Anterior cingulate cortex (tissue), 58 donors: Measurements from ENCODE around the gene STAP2.
"Not testable (repeated sequence)": the region's sequence is repeated elsewhere in the genome, so short reads cannot be mapped to it uniquely, and the experiment has no call there.

Source experiments
- DNase-seq, 58 donors: peaks; one replicate each; lab custom pipeline; 2025; lab: John Stamatoyannopoulos, UW

STAP2 gene

GRCh38 chr19:4303819-4304537 lies 34.6 kb downstream of the STAP2 start:
- DNase-seq: no peak

DNA sequence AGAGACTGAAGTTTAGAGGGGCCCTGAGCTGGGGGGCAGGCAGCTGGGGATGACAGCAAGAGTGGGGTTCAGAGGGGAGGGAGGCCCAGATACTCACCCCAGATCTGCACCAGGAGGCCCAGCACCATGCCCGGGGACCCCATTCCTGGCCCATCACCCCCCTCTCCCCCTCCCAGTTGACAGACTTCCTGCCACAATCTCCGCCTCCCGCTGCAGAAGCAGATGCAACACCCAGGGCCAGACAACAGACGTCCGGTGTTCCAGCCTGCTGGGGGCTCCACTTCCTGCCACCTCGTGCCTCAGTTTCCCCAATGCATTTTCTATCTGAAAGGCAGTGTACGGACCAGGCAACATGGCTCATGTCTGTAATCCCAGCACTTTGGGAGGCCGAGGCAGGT lies 36.4 kb downstream of the STAP2 start, which contains the start of gene TMIGD2:
Gene TMIGD2 (minus strand): TSS at position 147 of the 398 bp plus-strand sequence. CDS start 4 bp downstream, at position 143.
- DNase-seq: no peak

DNA sequence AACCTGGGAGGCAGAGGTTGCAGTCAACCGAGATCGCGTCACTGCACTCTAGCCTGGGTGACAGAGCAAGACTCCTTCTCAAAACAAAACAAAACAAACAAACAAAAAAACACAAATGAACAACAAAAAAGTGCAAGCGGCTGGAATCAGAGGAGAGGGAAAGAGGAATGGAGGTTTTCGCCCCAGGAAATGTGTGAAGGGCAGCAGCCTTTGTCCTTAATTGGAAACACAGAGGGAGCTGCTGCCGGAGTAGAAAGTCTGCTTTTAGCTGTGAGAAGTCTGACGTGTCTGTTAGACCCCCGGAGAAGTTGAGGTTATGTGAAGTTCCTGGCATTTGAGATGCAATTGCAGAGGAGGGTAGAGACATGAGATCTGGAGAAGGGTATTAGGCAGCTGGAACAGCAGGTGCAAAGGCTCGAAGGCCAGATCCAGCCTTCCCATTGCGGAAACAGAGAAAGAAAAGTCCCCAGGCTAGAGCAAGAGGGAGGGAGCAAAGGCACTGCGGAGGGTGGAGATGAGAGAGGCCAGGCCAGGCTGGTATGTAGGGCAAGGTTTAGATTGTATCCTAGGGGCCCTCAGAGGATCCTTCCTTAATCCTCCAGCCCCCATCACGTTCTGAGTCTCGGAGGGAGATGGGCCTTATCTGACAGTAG lies 36.9 kb downstream of the STAP2 start:
- DNase-seq: no peak

DNA sequence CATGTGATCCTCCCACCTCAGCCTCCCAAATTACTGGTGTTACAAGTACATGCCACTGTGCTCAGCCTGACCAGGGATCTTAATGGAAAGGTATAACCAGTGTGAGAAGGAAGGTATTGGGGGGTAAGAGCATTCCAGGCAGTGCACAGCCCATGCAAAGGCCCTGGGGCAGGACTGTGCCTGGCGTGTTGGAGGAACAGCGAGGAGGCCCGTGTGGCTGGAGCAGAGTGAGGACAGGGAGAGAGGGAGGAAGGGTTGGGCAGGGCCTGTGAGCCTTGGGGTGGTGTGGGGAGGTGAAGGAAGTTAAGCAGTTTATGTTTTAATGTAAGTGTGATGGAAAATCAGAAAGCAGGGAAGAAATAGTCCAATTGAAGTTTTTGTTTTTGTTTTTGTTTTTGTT lies 38.0 kb downstream of the STAP2 start:
- no peak for DNase-seq

DNA sequence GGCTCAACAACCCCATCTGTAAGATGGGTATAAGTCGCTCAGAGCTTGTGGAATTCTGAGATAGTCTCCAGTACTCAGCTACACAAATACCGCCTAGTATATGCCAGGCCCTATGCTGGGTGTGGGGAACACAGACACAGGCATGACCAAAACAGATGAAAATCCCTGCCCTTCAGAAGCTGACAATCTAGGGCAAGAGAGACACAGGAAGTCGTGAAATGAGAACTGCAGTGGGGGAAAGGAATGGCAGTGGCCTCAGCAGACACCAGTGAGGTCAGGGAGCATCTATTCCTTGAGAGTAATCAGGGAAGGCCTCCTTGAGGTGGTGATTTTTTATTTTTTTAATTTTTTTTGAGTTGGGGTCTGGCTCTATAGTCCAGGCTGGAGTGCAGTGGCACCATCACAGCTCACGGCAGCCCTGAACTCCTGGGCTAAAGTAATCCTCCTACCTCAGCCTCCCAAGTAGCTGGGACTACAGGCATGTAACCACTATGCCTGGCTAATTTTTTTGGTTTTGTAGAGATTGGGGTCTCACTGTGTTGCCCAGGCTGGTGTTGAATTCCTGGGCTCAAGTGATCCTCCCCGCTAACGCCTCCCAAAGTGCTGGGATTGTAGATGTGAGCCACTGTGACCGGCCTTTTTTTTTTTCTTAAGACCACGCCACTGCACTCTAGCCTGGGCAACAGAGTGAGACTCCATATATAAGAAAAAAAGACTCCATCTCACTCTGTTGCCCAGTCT lies 39.6 kb downstream of the STAP2 start:
- DNase-seq: no peak

GRCh38 chr19:4297901-4298809 lies 40.5 kb downstream of the STAP2 start:
- no peak for DNase-seq

DNA sequence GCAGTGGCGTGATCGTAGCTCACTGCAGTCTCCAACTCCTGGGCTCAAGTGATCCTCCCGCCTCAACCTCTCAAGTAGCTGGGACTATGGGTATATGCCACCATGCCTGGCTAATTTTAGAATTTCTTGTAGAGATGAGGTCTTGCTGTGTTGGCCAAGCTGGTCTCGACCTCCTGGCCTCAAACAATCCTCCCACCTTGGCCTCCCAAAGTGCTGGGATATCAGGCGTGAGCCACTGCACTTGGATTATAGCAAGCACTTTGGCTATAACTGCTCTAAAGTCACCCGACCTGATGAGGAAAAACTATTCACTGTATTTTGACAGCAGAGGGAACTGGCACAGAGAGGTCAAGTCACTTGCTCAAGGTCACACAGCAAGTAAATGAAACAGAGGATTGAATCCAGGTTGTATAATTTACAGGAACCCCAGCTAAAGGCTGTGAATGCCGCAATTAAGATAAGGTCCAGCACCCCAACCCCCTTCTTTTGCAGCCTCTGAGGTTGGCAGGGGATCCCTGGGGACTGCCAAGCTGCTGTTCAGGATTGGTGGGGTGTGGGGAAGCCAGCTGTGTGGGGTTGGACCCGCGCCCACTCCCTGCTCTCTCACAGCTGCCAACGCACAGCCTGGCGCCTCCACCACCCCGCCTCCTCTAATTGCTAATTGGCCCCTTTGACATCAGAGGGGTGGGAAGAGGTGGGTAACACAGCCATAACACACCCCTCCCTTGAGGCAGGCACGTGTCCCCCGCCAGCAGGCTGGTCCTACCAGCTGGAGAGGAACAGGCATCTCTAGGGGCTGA lies 42.5 kb downstream of the STAP2 start:
- peak in 52 of 58 donors; percentile 7 to 84 (median 56) for DNase-seq

DNA sequence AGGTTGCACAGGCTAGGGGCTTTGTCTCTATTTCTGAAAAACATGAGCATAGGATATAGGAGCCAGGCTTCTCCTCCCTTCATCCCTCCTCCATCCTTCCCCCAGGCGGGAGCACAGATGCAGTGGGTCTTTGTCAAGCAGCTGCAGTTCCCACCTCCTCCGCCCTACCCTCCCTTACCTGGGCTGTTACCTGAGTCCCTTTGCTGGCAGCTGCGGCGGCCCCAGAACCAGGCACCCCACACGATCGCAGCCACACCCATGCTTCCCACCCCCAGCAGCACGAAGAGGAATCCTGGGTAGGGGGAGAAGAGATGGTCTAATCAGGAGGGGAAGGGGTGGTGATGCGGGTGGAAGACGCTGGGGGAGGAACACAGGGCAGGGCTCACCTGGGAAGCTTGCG lies 44.2 kb downstream of the STAP2 start:
- DNase-seq: no peak

DNA sequence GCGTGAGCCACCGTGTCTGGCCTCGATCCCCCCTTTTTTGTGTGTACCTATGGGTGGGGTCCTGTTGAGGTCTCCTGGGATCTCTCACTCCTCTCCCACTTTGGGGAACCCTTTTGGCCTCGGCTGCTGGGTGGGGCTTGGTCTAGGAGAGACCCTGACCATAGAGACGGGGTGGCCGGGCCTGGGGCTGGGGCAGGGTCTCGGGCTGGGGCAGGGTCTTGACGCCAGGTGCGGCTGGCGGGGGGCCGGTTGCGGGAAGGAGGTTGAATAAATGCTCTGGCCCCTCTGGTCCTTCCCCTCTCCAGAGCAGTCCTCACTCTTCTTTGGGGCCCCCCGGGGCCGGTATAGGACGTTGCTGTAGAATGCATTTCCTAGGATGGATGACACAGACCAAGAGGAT lies 46.1 kb downstream of the STAP2 start:
- DNase-seq: no peak

DNA sequence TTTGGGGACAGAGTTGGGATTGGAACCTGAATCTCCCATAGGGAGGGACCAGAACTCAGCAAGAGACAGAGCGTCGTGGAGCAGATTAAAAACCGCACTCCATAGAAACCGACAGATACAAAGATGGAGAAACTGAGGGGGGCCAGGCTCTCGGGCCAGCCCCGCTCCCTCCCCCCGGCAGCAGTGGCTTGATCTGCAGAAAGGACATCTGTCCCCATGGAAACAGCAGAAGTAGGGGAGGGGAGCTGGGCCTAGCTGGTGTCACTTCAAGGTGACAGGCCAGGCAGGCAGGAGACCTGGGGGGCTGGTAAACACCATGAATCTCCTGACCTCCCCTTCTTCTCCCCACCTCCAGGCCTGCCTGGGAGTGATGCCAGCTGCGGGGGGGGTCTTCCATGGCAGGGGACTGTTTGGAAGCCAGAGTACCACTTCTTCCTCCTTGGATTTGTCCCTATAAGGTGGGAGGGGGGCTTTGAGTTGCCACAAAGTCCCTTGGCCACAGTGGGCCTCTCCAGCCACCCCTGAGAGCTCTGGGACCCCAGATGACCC lies 47.4 kb downstream of the STAP2 start:
- DNase-seq: no peak

GRCh38 chr19:4288091-4288777 lies 50.4 kb downstream of the STAP2 start:
- no peak for DNase-seq

DNA sequence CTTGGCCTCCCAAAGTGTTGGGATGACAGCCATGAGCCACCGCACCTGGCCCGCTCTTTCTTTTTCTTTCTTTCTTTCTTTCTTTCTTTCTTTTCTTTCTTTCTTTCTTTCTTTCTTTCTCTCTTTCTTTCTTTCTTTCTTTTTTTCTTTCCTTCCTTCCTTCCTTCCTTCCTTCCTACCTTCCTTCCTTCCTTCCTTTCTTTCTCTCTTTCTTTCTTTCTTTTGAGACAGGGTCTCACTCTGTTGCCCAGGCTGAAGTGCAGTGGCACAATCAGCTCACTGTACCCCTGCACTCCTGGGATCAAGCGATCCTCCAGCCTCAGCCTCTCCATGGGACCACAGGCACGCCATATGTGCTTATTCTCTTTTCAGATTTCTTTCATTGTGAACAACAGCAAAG lies 52.5 kb downstream of the STAP2 start:
- not testable (repeated sequence) for DNase-seq

- no peak for DNase-seq
These were observed 53.7 kb downstream of the STAP2 start for GRCh38 chr19:4284974-4285373.

DNA sequence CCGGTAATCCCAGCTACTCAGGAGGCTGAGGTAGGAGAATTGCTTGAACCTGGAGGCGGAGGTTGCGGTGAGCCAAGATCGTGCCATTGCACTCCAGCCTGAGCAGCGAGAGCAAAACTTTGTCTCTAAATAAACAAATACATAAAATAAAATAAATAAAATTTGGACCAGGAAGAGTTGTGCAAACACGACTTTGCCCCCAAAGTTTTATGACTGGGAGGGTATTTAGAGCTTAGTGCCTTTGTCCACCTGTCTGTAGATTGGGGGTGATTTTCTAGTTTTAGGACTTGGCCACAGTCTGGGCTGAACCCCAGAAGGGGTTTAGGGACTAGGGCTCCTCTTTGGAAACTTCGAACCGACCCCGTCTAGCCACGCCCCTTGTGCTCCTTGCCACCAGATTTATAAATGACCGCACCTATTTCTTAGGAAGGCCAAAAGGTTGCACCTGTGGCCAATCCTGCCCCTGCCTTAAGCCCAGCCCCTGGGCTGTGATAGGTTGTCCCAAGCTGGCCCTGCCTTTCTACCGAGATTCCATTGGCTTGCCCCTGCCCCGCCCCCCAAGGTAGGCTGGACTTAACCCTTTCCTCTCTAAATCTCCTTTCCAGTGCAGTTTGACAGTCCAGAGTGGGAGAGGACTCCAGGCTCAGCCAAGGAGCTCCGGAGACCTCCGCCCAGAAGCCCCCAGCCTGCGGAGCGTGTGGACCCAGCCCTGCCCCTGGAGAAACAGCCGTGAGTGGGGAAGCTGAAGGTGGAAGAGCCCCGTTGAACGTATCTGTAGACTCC lies 54.3 kb downstream of the STAP2 start:
- DNase-seq: no peak

- DNase-seq: no peak
These were observed 58.9 kb downstream of the STAP2 start for GRCh38 chr19:4279530-4280422.

DNA sequence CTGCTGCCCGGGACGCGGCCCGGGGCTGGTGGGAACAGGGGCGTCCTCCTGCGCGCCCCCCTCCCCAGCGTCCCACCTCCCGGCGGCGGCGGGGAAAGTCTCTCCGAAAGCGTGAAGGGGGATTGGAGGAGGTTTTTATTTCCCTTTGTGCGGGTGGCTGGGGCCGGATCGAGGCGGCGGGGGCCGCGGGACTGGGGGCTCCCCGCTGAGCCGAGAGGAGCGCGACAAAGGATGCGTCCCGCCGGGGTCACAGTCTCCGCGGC lies 59.4 kb downstream of the STAP2 start:
- no peak for DNase-seq
